Keratinocyte (primary cell): Measurements from ENCODE around the gene MTHFD1L.

Source experiments
- EZH2 ChIP-seq: IDR thresholded peaks from one replicate; pipeline ENCODE4 v1.6.1; 2012; ENCODE audit warnings: inconsistent platforms, mild to moderate bottlenecking, low read length, moderate library complexity
- TF ChIP-seq, protein P1 (sequence below), 3 experiments: IDR thresholded peaks in 1 of 3; conservative IDR thresholded peaks in 1 of 3; optimal IDR thresholded peaks in 1 of 3; 2 replicates in 2 of 3; 3 replicates in 1 of 3; pipeline versions ENCODE3 to v1.5.1; 2011; ENCODE audit warnings: low read length in 3 of 3, mild to moderate bottlenecking in 3 of 3, moderate library complexity in 2 of 3, control low read depth in 1 of 3, inconsistent platforms in 1 of 3; ENCODE audit not compliant: insufficient read depth in 2 of 3; ENCODE audit errors: extremely low read depth in 1 of 3

DNA sequence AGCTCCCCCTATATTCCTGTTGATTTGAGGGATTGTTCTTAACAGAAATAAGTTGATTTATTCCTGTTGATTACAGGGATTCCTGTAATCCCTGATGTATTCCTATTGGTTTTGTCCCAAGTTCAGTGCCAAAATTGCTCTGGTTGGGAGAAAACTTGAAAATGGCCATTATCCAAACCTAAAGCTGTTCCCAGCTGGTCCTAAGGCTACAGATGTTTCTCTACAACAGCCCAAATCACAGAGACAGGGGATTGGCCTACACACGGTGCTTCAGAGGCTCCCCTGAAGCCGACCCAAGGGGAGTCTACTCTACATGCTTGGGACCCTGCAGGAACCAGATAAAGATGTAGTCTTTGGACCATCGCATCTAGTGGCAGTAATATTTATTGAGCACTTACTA is 275.3 kb downstream of the MTHFD1L start:
- TF ChIP-seq, protein P1, sequence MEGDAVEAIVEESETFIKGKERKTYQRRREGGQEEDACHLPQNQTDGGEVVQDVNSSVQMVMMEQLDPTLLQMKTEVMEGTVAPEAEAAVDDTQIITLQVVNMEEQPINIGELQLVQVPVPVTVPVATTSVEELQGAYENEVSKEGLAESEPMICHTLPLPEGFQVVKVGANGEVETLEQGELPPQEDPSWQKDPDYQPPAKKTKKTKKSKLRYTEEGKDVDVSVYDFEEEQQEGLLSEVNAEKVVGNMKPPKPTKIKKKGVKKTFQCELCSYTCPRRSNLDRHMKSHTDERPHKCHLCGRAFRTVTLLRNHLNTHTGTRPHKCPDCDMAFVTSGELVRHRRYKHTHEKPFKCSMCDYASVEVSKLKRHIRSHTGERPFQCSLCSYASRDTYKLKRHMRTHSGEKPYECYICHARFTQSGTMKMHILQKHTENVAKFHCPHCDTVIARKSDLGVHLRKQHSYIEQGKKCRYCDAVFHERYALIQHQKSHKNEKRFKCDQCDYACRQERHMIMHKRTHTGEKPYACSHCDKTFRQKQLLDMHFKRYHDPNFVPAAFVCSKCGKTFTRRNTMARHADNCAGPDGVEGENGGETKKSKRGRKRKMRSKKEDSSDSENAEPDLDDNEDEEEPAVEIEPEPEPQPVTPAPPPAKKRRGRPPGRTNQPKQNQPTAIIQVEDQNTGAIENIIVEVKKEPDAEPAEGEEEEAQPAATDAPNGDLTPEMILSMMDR (optimal IDR thresholded peaks at IDR 0.05 in 1 of 3, IDR thresholded peaks at IDR 0.05 in 1 of 3, conservative IDR thresholded peaks at IDR 0.05 in 1 of 3; ENCODE audit: extremely low read depth in 1 of 3, insufficient read depth in 2 of 3, low read length in 3 of 3), result no peak
- TF ChIP-seq EZH2, result no peak
